Fibroblast of pulmonary artery (primary cell): ENCODE results near the gene TSEN15.

Source experiments
- DNase-seq: peaks from one replicate; pipeline ENCODE4 v3.0.0-alpha.2; 2010; ENCODE audit warnings: low read depth
- H3K4me3 ChIP-seq: replicated peaks from 2 replicates; pipeline ENCODE4 v1.5.1; 2011; ENCODE audit warnings: low read depth, mild to moderate bottlenecking, control low read depth, low read length, moderate library complexity
- TF ChIP-seq, protein P1 (sequence below): IDR thresholded peaks from 2 replicates; pipeline ENCODE4 v1.5.1; 2011; ENCODE audit warnings: mild to moderate bottlenecking, control low read depth, low read length, inconsistent platforms; ENCODE audit errors: missing control alignments

The TSEN15 gene

DNA sequence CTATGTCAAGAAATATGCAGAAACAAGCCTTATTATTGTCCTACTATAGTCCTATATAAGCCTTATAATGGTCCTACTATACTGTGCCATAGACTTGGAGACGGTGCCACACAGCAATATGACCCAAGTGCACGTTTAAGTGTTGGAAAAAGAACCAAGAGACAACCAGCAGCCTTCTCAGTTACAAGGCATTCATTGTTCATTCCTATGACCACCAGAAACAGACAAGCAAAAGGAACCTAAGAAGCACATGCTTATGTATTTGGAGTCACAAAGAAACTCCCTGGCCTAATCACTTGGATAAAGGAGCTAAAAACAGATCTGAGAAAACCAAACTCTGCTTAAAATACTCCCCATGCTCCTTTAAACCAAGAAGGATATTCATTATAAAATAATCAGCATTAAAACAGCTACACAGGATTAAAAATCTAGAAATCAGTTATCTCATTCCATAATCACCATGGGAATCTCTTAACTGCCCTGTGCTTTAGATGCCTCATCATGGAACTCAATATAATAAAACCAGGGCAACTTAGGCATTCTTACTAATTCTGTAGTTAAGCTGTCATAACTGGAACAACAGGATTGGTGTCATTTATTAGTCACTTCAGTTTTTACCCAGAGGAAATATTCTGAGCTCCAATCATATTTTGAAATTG lies 21.0 kb upstream of the TSEN15 start:
- TF ChIP-seq, protein P1, sequence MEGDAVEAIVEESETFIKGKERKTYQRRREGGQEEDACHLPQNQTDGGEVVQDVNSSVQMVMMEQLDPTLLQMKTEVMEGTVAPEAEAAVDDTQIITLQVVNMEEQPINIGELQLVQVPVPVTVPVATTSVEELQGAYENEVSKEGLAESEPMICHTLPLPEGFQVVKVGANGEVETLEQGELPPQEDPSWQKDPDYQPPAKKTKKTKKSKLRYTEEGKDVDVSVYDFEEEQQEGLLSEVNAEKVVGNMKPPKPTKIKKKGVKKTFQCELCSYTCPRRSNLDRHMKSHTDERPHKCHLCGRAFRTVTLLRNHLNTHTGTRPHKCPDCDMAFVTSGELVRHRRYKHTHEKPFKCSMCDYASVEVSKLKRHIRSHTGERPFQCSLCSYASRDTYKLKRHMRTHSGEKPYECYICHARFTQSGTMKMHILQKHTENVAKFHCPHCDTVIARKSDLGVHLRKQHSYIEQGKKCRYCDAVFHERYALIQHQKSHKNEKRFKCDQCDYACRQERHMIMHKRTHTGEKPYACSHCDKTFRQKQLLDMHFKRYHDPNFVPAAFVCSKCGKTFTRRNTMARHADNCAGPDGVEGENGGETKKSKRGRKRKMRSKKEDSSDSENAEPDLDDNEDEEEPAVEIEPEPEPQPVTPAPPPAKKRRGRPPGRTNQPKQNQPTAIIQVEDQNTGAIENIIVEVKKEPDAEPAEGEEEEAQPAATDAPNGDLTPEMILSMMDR: no peak
- no peak for DNase-seq

DNA sequence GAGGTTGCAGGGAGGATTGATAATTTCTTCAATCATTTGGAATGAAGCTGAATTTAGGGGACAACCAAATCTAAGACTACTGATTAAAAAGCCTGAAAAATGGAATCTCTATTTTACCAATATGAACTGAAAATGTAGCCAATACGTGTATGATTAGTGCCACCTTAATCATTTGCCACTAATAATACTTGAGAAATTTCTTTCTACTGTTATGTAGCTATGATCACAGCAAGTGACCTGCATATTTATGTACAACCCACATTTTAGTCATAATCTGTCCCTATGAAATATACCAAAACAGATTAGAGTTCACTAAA lies 20.5 kb upstream of the TSEN15 start:
- TF ChIP-seq, protein P1: no peak
- no peak for DNase-seq
- no peak overlapping the region for H3K4me3 ChIP-seq

More for the DNA sequence above, 21.0 kb upstream of the TSEN15 start:
- no peak overlapping the region for H3K4me3 ChIP-seq

DNA sequence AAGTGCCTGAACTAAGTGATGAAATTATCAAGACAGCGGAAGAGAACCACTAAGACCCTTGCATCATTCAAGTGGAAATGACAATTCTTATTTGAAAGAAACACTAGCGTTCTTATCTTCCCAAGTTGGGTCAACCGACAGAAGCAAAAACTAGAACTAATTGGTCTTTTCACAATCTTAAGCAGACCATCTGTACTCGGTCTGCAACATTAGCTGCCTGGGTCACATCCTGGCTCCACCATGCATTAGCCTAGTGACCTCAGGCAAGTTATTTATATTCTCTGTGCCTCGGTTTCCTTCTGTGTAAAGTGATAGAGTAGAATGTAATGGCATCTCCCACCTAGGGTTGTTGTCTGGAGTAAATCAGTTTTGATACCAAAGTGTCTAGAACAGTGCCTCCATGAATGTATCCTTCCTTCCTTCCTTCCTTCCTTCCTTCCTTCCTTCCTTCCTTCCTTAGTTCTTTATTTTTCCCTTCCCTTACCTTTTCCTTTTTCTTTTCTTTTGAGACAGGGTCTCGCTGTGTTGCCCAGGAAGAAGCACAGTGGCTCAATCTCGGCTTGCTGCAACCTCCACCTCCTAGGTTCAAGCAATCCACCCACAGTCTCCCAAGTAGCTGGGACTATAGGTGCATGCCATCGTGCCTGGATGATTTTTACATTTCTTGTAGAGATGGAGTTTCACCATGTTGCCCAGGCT lies 20.0 kb upstream of the TSEN15 start:
- TF ChIP-seq, protein P1: no peak
- no peak overlapping the region for H3K4me3 ChIP-seq
- no peak for DNase-seq

DNA sequence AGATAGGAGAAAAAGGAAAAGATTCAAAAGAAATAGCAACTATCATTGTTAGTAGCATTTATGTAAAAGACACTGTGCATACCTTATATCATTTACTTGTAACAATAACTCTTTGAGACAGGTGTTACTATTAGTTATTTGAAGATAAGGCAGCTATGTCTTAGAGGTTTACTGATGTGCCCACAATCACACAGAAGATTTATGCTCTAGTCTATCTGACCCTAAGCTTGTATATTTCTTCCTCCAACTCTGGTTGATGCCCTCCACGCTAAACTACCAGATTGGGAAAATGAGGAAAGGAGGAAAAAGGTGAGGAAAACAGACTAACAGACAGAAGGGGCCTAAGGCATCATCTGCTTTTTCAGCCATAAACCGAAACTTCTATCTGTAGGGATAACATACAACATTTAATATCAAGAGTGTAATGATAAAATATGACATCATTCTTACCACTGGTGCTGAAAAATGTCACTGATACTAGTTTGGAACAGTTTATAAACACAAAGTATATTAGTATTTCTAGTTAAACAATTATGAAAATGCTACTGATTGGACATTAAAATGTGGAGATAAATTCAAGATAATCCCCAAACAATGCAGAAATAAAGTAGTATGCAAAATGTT lies 19.1 kb upstream of the TSEN15 start:
- no peak for DNase-seq
- no peak overlapping the region for H3K4me3 ChIP-seq
- TF ChIP-seq, protein P1: no peak

DNA sequence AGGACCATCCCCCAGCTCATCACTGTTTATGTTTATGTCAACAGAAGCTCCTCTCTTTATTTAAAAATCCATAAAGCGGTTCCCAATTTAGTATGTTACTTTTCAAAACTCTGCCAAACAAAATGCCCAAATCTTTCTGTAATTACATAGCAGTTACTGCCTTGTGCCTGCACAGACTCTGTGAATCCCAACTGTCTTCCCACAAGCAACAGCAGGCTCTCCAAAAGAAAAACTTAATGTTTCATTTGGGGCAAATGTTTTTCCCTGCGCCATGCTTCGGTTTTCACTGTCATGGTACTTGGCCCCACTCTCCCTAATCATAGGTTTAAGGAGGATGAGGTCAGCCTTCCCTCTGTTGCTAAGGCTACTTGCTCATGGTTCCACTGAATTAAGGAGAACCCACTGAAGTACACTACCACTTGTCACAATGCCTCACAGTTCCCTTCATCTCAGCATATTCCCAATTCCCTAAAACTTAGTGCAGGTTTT lies 18.6 kb upstream of the TSEN15 start:
- no peak overlapping the region for H3K4me3 ChIP-seq
- DNase-seq: no peak
- TF ChIP-seq, protein P1: no peak

DNA sequence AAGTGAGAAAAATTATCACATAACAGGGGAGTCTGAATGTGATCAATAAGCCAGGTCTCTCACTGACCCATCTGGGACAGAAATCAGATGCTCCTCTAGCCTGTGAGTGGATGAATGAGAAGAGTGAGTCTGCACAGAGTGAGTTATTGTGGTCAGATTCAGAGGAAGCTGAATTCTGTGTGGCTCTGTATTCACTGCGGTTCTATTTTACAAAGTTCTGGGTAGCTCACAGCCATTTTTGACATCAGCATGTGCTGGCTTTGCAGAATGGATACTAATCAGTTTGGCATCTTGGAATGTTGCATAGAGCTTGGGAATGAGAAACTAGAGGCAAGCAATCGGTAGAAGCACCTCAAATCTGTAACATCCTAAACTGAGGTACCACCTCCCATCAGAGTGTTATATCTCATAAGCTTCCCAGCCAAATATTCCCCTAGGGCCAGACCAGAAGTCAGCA lies 17.8 kb upstream of the TSEN15 start:
- no peak for DNase-seq
- TF ChIP-seq, protein P1: no peak
- H3K4me3 ChIP-seq: no peak overlapping the region
